ENCODE data around the gene LRFN4. TPM values are rescaled to one million over a fixed set of nuclear protein-coding genes. Genes with fewer than 3 reads are reported as not detected.

Gene LRFN4
- total and polyA plus RNA-seq, 10 of the 15 experiments (the other 5 are each of a cell fraction or from before 2014, with no cell fraction given) = 0.03 to 43.8 (median 4.9) TPM

DNA sequence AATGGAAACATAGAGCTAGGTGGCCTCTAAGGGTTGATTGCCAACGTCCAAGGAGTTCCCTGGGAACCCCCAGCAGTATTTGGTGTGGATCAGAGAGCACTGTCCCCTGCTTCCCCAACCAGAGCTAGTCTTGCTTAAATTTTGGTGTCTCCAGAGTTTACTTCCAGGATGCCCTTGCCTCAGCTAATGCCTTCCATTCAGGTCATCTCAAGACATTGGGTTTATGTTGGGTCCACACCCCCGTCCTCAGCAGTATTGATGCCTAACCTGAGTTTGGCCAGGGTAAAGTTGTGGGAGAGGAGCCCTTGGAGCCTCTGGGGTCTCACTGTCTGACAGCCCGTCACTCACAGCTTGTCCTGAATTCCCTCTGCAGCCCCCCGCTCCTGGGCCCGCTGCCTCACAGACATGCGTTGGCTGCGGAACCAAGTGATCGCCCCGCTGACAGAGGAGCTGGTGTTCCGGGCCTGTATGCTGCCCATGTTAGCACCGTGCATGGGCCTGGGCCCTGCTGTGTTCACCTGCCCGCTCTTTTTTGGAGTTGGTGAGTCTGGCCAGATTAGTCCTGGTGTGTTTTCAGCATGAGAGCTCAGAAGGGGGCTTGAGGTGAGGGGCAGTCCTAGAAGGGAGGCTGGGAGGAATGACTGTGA lies 12.2 kb upstream of the LRFN4 start (continued):
- TF ChIP-seq, protein P1, sequence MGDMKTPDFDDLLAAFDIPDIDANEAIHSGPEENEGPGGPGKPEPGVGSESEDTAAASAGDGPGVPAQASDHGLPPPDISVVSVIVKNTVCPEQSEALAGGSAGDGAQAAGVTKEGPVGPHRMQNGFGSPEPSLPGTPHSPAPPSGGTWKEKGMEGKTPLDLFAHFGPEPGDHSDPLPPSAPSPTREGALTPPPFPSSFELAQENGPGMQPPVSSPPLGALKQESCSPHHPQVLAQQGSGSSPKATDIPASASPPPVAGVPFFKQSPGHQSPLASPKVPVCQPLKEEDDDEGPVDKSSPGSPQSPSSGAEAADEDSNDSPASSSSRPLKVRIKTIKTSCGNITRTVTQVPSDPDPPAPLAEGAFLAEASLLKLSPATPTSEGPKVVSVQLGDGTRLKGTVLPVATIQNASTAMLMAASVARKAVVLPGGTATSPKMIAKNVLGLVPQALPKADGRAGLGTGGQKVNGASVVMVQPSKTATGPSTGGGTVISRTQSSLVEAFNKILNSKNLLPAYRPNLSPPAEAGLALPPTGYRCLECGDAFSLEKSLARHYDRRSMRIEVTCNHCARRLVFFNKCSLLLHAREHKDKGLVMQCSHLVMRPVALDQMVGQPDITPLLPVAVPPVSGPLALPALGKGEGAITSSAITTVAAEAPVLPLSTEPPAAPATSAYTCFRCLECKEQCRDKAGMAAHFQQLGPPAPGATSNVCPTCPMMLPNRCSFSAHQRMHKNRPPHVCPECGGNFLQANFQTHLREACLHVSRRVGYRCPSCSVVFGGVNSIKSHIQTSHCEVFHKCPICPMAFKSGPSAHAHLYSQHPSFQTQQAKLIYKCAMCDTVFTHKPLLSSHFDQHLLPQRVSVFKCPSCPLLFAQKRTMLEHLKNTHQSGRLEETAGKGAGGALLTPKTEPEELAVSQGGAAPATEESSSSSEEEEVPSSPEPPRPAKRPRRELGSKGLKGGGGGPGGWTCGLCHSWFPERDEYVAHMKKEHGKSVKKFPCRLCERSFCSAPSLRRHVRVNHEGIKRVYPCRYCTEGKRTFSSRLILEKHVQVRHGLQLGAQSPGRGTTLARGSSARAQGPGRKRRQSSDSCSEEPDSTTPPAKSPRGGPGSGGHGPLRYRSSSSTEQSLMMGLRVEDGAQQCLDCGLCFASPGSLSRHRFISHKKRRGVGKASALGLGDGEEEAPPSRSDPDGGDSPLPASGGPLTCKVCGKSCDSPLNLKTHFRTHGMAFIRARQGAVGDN (IDR thresholded peaks at IDR 0.05) = no peak
- TF ChIP-seq, protein P2, sequence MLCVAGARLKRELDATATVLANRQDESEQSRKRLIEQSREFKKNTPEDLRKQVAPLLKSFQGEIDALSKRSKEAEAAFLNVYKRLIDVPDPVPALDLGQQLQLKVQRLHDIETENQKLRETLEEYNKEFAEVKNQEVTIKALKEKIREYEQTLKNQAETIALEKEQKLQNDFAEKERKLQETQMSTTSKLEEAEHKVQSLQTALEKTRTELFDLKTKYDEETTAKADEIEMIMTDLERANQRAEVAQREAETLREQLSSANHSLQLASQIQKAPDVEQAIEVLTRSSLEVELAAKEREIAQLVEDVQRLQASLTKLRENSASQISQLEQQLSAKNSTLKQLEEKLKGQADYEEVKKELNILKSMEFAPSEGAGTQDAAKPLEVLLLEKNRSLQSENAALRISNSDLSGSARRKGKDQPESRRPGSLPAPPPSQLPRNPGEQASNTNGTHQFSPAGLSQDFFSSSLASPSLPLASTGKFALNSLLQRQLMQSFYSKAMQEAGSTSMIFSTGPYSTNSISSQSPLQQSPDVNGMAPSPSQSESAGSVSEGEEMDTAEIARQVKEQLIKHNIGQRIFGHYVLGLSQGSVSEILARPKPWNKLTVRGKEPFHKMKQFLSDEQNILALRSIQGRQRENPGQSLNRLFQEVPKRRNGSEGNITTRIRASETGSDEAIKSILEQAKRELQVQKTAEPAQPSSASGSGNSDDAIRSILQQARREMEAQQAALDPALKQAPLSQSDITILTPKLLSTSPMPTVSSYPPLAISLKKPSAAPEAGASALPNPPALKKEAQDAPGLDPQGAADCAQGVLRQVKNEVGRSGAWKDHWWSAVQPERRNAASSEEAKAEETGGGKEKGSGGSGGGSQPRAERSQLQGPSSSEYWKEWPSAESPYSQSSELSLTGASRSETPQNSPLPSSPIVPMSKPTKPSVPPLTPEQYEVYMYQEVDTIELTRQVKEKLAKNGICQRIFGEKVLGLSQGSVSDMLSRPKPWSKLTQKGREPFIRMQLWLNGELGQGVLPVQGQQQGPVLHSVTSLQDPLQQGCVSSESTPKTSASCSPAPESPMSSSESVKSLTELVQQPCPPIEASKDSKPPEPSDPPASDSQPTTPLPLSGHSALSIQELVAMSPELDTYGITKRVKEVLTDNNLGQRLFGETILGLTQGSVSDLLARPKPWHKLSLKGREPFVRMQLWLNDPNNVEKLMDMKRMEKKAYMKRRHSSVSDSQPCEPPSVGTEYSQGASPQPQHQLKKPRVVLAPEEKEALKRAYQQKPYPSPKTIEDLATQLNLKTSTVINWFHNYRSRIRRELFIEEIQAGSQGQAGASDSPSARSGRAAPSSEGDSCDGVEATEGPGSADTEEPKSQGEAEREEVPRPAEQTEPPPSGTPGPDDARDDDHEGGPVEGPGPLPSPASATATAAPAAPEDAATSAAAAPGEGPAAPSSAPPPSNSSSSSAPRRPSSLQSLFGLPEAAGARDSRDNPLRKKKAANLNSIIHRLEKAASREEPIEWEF (IDR thresholded peaks at IDR 0.05; ENCODE audit: insufficient replicate concordance, low read depth, low read length) = no peak
- TF ChIP-seq SIX5 (IDR thresholded peaks at IDR 0.05; ENCODE audit: low read depth, low read length, severe bottlenecking) (no peak), CEBPB (IDR thresholded peaks at IDR 0.05; ENCODE audit: borderline replicate concordance in 1 of 2, low read depth in 2 of 2, low read length in 2 of 2) (no peak), TCF12 (IDR thresholded peaks at IDR 0.05; ENCODE audit: low read depth, low read length) (no peak), FOXK2 (IDR thresholded peaks at IDR 0.05) (no peak), ZNF24 (IDR thresholded peaks at IDR 0.05) (no peak), PAX8 (IDR thresholded peaks at IDR 0.05) (no peak)
- TF ChIP-seq, protein P3, sequence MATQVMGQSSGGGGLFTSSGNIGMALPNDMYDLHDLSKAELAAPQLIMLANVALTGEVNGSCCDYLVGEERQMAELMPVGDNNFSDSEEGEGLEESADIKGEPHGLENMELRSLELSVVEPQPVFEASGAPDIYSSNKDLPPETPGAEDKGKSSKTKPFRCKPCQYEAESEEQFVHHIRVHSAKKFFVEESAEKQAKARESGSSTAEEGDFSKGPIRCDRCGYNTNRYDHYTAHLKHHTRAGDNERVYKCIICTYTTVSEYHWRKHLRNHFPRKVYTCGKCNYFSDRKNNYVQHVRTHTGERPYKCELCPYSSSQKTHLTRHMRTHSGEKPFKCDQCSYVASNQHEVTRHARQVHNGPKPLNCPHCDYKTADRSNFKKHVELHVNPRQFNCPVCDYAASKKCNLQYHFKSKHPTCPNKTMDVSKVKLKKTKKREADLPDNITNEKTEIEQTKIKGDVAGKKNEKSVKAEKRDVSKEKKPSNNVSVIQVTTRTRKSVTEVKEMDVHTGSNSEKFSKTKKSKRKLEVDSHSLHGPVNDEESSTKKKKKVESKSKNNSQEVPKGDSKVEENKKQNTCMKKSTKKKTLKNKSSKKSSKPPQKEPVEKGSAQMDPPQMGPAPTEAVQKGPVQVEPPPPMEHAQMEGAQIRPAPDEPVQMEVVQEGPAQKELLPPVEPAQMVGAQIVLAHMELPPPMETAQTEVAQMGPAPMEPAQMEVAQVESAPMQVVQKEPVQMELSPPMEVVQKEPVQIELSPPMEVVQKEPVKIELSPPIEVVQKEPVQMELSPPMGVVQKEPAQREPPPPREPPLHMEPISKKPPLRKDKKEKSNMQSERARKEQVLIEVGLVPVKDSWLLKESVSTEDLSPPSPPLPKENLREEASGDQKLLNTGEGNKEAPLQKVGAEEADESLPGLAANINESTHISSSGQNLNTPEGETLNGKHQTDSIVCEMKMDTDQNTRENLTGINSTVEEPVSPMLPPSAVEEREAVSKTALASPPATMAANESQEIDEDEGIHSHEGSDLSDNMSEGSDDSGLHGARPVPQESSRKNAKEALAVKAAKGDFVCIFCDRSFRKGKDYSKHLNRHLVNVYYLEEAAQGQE (IDR thresholded peaks at IDR 0.05; ENCODE audit: low read depth, low read length) = no peak
